HG03103 (cell line): ENCODE results near the gene C3orf22.

Experiments used
- ATAC-seq: cut with Tn5 transposase; IDR thresholded peaks from one replicate; pipeline ENCODE4 v1.9.1; 2021; ENCODE audit warnings: low read depth; ENCODE audit not compliant: unreplicated experiment

Gene C3orf22

DNA sequence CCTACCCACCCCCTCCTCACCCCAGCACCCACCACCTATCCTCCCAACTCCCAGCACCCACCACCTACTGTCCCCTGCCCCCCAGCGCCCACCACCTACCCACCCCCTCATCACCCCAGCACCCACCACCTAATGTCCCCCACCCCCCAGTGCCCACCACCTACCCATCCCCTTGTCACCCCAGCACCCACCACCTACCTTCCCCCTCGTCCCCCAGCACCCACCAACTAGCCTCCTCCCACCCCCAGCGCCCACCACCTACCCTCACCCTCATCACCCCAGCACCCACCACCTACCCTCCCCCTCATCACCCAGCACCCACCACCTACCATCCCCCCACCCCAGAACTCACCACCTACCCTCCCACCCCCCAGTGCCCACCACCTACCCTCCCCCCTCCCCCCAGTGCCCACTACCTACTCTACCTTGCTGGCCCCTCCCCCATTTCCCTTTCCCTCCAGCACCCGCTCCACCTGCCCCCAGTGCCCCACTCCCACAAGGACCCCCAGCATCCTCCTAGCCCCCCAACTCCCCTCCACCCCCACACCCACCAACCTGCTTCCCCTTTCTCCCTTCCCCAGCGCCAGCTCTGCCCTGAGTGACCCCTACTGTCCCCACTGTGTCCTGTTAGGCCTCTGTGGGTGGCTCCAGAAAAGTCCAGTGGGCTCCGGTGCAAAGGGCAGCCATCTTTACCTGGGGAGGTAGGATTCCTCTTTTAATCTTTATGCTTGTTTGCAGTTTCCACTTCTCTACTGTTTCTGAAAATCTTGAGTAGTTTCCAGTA, 42.4 kb downstream of the C3orf22 start:
- no peak for ATAC-seq

DNA sequence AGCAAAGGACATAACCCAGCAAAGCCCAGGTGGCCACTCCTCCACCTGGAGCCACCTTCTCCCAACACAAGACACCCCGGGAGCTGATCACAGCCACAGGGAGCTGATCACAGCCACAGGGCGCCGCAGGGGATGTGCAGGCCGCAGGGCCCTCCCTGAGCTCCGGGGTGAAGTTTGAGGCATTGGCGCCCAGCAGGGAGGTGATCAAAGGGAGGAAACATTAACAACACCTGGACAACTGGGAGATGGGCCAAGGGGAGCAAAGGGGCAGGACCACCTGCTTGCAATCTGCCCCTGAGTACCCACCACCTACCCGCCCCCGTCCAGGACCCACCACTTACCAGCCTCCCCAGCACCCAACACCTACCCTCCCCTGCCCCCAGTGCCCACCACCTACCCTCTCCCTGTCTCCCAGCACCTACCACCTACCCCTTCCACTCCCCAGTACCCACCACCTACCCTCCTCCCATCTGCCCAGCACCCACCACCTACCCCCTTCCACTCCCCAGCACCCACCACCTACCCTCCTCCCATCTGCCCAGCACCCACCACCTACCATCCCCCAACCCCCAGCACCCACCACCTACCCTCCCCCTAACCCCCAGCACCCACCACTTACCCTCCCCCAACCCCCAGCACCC, 43.5 kb downstream of the C3orf22 start:
- ATAC-seq = no peak

DNA sequence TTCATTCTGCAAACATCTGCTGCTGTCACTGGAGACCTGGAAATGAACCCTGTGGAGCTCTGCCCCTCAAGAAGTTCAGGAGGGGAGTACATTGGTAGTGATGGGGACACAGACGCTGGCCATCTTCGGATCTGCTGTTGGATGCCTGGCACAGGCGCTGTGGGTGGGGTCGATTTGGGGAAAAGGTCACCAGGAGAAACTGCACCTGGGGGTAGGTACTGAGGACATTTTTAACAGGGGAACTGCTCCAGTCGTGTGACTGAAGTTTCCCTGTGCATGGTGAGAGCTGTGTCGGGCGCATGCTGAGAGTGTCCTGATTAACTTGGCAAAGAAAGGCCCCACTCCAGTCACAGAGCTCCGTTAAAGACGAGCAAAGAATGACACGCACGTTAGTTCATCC, 44.6 kb downstream of the C3orf22 start:
- no peak for ATAC-seq

DNA sequence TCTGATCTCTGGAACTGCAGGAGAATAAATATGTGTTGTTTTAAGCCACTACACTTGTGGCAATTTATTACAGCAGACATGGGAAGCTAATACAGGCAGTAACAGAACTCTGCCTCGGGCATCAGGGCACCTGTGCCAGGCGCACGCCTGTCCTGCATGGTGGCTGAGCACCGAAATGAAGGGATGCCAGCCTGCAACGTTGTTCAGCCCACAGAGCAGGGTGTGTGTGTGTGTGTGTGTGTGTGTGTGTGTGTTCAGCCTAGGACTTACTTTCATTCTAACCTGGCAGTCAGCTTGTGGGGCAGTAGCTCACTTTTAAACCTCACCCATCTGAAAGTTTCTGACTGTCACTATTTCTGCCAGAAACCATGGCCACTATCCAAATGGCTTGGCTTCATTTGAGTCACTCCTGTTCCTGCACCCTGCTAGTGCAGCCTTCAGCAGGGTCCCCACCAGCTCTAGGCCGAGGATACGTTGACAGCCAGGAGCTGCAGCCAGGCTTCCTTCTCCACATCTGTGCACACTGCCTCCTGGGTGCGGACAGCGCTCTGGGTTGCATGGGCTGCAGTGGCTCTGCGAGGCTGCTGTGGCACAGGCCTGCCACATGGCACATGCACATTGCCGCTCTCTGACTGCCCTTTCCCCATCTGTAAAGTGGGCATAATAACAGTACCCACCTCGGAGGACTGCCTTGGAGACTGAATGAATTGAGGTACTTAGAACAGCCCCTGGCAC, 45.6 kb downstream of the C3orf22 start:
- ATAC-seq = no peak

DNA sequence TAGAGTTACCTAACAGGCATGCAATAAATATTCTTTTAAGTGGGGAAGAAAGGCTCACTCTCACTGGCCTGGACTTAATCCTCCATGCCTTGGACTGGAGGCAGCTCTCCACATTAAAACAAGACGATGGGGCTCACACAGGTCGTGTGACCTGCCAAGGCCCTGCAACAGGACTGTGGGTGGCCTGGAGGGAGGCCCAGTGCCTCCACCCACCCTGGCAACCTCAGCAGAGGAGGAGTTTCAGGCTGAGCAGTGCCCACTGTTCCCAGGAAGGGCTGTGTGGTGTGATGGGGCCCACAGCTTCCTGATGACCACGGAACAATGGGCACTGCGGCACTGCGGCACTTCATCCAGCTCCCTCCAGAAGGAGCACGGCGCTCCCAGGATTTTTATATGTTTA, 46.7 kb downstream of the C3orf22 start:
- no peak for ATAC-seq

DNA sequence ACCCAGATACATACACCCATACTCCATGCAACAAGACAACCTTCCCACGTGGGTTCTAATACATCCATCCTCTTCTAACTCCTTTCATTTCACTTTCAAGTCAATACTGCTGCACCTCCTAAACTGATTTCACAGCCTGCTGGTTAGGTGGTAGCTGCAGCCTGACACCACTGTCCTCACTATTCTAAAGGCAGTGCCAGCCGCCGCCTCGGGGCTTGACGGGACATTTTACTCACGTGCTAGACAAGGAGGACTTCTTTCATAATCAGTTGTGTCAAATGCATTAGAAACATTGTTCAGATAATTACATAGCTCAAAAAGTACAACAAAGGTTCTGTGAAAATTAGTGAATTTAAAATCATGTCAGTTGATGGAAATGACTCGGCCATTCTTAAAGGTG, 47.4 kb downstream of the C3orf22 start:
- no peak for ATAC-seq

DNA sequence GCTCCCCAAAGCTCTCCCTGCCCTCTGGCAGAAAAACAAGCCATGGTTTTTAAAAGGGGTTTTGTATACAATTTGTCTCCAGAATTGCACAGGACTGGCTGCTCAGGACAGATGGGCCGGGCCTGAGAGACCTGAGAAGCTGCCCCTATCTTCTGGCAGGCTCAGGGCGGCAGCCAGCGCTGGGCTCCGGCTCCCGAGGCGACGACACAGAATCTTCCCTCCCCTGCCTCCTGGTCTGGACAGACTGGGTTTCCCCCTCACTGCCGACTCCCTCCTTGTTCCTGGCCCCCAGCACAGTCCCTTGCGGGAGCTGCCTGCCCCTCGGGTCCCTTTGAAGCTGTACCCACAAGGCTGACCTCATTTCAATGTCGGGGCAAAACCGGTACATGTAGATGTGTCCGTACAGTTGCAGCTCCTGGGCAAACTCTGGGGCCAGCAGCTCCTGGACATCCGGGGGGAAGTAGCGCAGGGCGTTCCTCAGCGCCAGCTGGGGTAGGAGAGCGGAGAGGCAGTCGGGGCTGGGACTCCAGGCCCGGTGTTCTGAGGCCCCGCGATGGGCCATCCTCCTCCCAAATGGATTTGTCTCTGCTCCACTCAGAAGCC, 48.3 kb downstream of the C3orf22 start:
- no peak for ATAC-seq

DNA sequence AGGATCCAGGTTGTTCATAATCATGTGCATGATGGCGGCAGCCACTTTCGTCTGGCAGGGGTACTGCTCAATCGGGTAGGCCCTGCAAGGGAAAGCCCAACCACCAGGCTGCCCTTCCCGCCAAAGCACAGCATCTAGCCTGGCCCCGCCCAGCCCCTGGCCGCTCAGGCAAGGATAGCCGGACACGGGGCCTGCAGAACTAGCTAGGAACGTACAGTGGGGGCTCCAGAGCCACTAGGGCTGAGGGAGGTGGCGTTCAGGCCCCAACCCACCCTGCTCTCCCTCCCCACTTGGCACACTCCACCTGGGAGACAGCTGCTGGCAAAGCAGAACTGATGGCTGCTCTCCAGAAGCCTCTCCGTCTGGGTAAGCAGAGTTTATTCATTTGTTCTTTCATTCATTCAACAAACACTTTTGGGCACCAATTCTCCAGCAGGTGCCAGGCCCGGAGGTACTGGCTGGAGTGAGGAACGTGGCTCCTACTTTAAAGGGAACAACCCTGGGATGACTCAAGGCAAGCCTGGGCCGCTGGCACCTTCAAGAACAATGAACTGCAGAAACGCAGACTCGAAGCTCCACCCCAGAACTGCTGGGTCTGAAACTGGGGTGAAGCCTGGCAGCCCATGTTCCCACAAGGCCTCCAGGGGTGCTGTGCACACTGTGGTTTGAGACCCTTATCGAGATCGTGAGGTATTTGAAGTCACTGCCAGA, 49.0 kb downstream of the C3orf22 start:
- ATAC-seq = no peak

DNA sequence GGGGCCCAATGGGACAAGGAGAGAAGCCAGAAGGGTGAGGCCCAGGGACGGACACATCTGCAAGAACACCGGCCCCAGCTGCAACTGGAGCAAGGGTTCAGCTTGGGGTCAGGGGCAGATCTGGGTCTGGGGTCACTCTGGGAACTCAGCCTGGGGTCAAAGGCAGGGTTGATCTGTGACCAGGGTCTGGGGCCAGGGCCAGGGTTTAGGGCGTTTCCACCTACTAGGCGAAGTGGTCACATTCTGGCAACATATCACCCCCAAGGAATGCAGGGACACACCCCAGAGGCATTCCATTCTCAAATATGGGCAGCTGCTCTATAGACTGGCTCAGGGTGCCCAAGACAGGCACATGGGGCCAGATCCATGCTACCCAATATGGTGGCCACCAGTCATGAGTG, 50.2 kb downstream of the C3orf22 start:
- no peak for ATAC-seq

DNA sequence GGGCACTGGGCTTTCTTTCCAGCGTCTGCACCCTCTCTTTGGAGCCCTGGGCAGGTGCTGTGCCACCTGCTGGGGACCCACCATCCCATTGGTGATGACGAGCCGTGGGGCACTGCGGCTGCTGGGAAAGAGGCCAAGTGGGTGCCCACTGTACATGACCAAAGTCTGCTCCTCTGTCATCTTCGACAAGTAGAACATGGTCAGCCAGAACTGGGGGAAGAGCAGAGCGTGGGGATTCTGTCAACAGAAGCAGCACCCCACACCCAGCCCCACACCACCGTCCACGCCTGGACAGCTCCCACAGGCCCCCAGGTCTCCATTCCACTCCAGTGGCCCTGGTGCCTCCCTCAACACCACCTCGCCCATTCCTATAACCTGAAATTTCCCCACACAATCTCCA, 50.8 kb downstream of the C3orf22 start:
- no peak for ATAC-seq

DNA sequence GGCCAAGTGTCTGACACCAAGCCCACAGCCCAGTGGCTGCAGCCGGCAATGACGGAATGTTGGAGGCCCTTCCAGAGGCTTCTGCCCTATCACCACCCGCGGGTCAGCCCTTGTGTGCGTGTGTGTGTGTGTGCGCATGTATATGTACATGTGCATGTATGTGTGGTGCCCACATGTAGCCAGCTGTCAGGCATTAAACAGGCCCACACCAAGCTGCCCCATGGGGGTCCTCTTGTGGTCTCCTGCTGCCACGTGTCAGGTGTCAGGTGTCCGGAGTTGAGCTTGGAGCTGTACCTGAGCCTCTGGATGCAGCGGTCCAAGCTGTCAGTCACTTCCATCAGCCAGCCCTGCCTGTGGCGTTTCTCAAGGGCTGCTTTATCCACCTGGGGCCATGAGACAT, 55.0 kb downstream of the C3orf22 start:
- ATAC-seq = no peak

DNA sequence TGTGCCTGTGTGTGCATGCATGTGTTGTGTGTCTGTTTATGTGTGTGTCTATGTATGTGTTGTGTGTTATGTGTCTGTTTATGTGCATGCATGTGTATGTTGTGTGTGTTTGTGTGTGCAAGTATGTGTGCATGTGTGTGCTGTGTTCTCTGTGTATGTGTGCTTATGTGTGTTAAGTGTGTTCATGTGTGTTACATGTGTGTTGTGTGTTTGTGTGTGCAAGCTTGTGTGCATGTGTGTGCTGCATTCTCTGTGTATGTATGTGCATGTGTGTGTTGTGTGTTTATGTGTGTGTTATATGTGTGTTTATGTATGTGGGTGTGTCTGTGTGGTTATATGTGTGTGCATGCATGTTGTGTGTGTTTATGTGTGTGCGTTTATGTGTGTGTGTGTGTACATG, 56.1 kb downstream of the C3orf22 start:
- ATAC-seq = no peak

DNA sequence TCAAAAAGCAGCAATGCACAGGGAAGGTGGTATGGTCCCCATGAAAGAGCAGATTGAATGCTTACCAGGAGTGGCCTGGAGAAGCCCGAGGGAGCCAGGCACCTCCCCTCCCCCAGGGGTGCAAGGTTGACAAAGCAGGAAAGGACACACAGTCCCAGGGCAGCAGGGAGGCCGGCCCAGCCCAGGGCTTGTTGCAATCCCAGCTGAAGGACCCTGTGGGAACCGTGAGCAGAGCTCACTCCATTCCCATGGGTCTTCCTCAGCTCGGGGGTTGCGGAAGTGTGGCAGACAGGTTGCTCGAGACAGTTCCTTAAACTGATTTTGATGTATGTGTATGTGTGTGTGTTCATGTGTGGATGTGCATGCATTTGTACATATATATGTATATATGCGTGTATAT, 57.0 kb downstream of the C3orf22 start:
- no peak for ATAC-seq

DNA sequence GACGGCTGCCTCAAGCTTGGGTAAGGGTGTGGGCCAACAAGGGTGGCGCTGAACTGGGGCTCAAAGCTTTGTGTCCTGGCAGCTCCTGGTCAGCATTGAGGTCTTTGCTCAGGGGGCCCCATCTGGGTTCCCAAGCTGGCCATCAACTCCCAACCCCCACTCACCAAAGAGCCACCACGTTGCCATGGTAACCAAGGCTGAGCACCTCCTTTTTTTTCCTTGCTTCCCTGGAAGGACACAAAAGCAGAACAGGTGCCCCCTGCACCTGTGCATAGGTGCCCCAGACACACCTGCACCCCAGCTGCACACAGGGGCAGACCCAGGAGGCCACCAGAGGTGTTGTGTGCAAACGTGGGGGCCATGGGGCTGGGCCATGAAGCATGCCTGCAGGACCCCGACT, 57.7 kb downstream of the C3orf22 start:
- ATAC-seq = no peak

DNA sequence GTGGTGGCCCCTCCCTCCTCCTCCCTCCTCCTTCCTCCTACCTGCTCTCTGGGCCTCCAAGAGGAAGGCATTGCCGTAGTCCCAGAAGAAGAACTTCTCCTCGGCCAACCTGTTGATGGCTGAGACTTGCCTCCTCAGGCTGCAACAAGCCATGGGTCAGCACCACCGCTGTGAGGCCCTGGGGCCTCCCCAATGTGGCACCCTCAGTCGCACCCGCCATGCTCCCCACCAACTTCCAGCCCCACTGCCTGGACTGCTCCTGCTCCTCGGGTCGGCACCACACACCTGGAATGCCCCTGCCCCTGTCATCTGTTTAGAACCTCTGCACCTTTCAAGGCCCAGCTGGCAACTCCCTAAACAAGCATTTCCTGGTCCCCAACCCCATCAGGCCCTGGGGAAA, 58.7 kb downstream of the C3orf22 start:
- no peak for ATAC-seq
